A673 (cell line): Measurements from ENCODE around the gene HECW1.

ENCODE experiments used
- CTCF ChIP-seq: fragments of 300-800, 200-600 bp; sonication (generic); conservative IDR thresholded peaks from 2 replicates; pipeline ENCODE4 v1.5.1; 2017; ENCODE audit warnings: low read depth, mild to moderate bottlenecking, antibody characterized with exemption, low read length, moderate library complexity, mixed read lengths
- EZH2 ChIP-seq: fragments of 200-600 bp; sonication (generic); IDR thresholded peaks from 2 replicates; pipeline ENCODE4 v1.6.1; 2017; ENCODE audit warnings: borderline replicate concordance, low read depth, mild to moderate bottlenecking, mixed read lengths, antibody characterized with exemption, low read length; ENCODE audit not compliant: poor library complexity, severe bottlenecking

- no peak for TF ChIP-seq CTCF
- TF ChIP-seq EZH2: no peak
Measured at GRCh38 chr7:43575506-43575905, 463.1 kb downstream of the HECW1 start.
